GM20000 (cell line): Measurements from ENCODE around the gene LMAN2L.

Experiments
- DNase-seq: peaks from one replicate; pipeline ENCODE4 v3.0.0; 2012; ENCODE audit warnings: low spot score
- TF ChIP-seq, protein P1 (sequence below): IDR thresholded peaks from 2 replicates; pipeline ENCODE4 v1.5.1; 2012; ENCODE audit warnings: mild to moderate bottlenecking, control low read depth; ENCODE audit errors: extremely low read depth, missing control alignments

Gene LMAN2L

DNA sequence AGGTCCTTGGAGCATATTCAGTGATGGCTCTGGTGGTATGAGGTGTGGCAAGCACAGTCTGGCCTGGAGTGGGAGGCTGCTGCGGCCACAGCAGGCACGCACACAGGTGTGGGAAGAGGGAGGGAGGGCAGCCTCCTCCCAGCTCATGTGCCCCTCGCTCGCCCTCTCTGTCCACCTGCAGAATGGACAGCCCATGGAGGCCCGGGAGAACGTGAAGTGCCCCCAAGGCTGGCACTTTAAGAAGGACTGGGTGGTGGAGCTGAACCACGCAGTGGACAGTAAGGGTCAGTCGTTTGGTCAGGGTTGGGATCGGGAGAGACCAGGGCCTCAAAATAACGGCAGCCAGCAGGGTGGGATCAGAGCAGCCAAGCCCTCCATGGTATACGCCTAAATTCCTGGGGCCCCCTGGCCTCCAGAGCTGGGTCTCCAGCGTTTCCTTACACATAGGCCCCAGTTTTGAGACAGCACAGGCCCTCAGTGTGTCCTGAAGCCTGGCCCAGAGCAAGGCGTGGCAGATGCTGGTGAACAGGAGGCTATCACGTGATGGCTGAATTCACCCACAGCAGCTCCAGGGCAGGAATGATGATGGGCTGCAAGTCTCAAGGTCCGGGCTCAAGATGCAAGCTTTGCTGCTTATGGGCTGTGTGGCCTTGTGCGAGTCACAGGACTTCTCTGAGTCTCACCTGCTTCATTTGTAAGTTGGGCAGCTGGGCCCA, 49.4 kb downstream of the LMAN2L start:
- DNase-seq: no peak
- TF ChIP-seq, protein P1, sequence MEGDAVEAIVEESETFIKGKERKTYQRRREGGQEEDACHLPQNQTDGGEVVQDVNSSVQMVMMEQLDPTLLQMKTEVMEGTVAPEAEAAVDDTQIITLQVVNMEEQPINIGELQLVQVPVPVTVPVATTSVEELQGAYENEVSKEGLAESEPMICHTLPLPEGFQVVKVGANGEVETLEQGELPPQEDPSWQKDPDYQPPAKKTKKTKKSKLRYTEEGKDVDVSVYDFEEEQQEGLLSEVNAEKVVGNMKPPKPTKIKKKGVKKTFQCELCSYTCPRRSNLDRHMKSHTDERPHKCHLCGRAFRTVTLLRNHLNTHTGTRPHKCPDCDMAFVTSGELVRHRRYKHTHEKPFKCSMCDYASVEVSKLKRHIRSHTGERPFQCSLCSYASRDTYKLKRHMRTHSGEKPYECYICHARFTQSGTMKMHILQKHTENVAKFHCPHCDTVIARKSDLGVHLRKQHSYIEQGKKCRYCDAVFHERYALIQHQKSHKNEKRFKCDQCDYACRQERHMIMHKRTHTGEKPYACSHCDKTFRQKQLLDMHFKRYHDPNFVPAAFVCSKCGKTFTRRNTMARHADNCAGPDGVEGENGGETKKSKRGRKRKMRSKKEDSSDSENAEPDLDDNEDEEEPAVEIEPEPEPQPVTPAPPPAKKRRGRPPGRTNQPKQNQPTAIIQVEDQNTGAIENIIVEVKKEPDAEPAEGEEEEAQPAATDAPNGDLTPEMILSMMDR: no peak

DNA sequence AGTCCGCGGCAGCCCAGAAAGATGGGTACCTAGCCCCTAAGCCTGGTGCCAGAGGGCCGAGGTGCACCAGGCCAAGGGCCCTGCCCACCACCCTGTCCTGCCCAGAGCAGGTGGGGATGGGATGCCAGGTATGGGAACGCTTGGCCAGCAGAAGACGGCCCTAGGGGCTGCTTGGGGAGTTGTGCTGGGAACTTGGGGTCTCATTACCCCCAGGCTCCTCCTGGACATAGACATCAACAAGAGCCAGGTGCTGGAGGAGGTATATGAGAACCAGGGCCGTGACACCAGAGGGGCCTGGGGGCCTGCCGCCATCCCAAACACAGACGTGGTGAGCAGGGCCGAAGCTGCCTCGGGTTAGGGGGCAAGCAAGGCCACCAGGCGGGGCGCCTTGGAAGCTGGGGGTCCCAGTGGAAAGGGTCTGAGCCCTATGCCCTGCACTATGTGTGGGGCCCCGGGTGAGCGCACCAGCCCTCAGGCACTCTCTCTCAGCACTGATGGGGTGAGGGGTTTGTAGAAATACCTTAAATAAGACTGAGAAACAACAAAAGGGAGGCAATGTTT, 50.4 kb downstream of the LMAN2L start:
- no peak for DNase-seq
- TF ChIP-seq, protein P1: no peak

DNA sequence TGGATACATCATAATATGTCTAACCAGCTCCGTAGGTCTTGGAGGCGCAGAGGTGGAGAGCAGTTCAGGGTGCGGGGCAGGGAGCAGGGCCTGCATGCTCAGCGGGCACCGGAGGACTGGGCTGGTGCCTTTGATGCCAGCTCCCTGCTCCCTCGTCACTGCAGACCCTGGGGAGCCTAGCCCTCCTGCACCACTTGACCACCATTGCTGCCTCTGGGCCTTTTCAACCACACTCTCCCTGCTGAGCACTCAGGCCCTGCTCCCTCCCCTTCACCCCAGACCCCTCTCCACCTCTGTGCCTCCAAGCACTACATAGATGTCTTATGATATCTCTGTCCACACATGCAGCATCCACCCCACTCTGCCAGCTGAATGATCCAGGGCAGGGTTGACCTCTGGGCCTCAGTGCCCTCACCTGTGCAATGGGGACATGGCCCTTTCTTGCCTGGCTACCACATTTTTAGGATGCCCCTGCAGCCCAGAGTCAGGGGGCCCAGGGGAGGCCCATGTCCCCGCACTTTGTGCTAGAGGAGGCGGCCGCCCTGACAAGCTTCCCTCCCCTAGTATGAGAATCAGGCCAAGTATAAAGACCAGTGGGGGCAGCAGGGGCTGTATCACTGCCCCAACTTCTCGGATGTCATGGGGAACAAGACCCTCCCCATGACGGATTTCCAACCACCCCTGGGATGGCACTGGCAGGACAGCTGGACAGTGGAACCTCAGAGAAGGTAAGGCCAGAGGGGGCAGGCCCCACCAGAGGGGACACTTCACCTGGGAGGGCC, 51.0 kb downstream of the LMAN2L start:
- DNase-seq: no peak

DNA sequence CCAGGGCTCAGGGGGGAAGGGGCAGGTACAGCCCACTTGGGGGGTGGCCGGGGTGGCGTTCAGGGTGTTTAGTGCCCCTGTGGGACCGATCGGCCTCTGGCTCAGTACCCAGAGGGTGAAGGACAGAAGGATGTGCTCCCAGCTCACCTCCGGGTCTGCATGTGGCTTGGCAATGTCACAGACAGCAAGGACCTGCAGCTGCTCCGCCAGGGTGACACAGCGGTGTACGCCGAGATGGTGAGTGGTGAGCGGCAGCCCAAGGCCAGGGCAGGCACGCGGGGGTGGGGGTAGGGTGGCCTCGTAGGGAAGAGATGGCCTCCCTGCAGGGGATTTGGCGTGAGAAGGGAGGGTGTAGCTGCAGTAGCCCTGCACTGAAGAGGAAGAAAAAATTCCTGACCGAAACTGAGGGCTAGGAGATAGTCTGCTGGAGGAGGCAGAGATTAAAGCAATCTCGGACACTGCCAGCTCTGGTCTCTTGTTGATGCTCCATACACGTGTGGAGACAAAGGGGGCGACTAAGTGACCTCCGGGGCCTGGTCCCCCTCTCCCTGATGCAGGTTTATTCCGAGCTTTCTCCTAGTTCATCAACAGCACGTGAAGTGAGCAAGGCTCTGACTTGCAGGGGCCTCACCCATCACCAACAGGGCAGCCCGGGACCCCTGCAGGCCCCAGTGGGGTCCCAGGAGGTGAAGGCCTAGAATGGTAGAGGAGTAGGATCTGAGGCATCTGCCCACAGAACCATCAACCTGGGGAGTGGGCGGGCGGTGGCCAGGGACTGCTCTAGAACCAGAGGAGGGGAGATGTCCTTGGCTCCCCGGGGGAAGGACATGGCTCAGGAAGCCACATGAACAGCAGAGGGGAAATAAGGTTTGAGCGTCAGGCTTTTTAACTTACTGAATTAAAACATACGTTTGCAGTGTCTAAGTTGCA, 51.9 kb downstream of the LMAN2L start:
- no peak for DNase-seq
- TF ChIP-seq, protein P1: no peak

More for the DNA sequence above, 51.0 kb downstream of the LMAN2L start:
- TF ChIP-seq, protein P1: no peak

DNA sequence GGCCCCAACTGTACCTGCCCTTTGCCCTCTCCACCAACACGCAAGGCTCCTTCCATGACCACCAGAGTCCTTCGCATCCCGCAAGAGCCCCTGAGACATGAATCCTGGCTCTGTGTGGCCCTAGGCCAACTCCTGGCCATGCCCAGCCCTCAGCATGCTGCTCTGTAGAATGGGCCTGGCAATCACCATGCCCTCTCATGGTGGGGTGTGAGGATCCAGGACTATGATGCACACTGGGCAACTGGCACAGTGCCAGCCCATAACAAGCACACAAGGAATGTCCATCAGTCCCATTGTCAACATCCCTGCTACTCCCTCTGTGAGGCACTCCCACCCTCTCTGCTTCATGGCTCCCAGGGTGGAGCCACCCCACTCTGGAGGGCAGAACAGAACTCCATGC, 52.6 kb downstream of the LMAN2L start:
- DNase-seq: no peak
- TF ChIP-seq, protein P1: no peak

DNA sequence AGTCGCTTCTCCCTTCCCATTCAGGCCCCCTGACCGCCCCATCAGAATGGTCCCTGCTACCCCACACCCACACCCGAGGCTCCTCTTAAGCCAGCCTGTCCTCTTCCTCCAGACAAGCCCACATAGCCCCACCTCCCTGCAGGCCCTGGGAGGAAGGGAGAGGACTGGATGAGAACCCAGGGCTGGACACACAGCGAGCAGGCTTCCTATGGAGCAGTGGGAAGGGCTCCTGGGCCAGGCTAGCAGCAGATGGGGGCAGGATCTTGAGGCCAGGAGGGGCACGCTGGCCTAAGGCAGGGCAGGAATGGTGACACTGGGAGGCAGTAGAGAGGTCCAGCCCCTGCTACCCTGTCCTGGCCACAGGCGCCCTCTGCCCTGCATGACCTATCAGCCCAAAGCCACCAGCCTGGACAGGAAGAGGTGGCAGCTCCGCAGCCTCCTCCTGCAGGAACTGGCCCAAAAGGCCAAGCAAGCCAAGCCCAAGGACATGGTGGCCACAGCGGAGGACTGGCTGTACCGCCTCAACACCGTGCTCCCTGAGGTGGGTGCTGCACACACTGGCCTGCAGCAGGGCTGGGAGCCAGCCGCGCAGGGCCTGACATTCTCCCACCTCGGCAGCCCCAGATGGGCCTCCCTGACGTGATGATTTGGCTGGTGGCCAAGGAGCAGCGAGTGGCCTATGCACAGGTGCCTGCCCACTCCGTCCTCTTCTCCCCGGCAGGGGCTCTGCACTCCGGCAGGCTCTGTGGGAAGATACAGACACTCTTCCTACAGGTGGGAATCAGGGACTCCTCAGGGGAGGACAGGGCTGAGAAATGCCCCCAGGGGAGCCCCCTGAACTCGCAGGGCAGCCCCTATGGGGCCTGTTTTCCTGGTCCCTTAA, 54.0 kb downstream of the LMAN2L start:
- TF ChIP-seq, protein P1: no peak
- DNase-seq: no peak
